GM12892 (cell line): ENCODE data around the gene CDON.

Experiments used
- POLR2A ChIP-seq: IDR thresholded peaks from 2 replicates; pipeline ENCODE4 v1.6.1; 2011; ENCODE audit warnings: low read depth, low read length, control low read depth
- POLR2AphosphoS5 ChIP-seq: IDR thresholded peaks from 2 replicates; pipeline ENCODE4 v1.6.1; 2011; ENCODE audit warnings: low read depth, low read length, control low read depth

GRCh38 chr11:126063507-126063852 is 814 bp upstream of the CDON start:
- TF ChIP-seq POLR2A (no peak), POLR2AphosphoS5 (no peak)
